Left ventricle myocardium superior (tissue), 1 donor: ENCODE data around the gene ROBO2. TPM values are rescaled to one million over a fixed set of nuclear protein-coding genes. Genes with fewer than 3 reads are reported as not detected.

Experiments used
- ATAC-seq: fragments of 200-7000 bp; cut with Tn5 transposase; one replicate; pipeline ENCODE4 v1.9.1; 2020; ENCODE audit warnings: mild to moderate bottlenecking, moderate library complexity
- DNase-seq: peaks from one replicate; pipeline ENCODE4 v3.0.0-alpha.2; 2020
- intact Hi-C: fragments of 100-400 bp; cut with micrococcal nuclease; formaldehyde crosslinking; loops from one replicate; pipeline ENCODE4 v1.11.0; 2022
- total RNA-seq: library from RNA; stranded (reverse); fragmentation: NEBNext Ultra II Directional; extraction: Animal tissue kit (Norgen Biotek cat#: 25700); gene quantifications from one replicate; pipeline ENCODE4 v1.2.1, GENCODE V29; 2021
- donor health status: DM: no; HTN: yes; CAD: no; lungs with severe emphysema.

The ROBO2 gene
- total RNA-seq, 1 donor from 2014 or later: 0.17 TPM

DNA sequence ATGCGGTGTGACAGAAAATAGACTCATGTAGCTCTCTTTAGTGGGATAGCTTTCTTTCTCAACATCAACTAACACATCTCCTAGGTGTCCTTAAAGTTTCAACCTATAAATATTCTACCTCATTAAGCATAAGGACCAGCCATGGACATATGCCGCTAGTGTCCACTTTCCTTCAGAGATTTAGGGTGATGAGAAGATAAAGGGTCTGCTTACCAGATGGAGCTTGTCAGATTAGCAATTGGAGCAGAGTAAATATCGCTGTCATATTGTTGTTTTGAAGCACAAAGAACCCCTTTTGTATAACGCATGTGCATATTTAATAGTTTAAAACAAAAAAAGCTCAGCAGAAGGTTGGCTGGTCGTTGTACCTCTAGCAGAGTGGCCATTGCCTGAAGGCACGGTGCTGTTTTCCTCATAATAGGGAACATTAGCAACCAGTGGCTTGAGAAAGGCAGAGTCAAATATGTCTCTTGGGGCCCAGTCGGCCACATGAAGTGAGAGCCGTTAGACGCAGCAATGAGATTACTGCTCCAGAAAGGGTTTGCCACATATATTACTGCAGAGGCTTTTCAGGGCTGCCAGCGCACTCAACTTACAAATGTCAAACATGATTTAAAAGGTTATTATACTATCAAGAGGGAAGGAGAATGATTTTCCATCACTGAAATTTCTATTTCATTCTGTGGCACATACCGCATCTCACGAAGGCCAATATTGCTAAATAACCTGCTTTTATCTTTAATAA is 264.2 kb downstream of the ROBO2 start:
- intact Hi-C loops: no loop called here
- no peak for DNase-seq
- no peak for ATAC-seq

DNA sequence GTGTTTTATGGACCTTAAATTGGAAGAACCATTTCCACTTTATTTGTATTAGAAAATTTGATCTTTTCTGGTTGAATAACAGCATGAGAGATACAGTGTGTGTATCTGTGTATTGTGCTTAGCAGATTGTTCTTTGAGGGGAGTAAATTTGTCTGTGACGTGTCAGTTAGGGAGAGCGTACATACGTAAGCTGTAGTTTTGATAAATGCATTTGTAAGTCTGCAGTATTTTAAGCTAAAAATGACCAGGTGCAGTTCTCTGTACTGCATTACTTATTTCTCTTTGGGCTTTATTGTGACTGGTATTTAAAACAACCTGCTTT is 264.8 kb downstream of the ROBO2 start:
- no peak for ATAC-seq
- DNase-seq: no peak
- intact Hi-C loops: no loop called here

GRCh38 chr3:77309460-77309859 is 269.6 kb downstream of the ROBO2 start:
- ATAC-seq: no peak
- no peak for DNase-seq
- intact Hi-C loops: no loop called here

- intact Hi-C loops: no loop called here
- DNase-seq (no peak), ATAC-seq (no peak)
Measured at GRCh38 chr3:77313843-77314242, 273.9 kb downstream of the ROBO2 start.

DNA sequence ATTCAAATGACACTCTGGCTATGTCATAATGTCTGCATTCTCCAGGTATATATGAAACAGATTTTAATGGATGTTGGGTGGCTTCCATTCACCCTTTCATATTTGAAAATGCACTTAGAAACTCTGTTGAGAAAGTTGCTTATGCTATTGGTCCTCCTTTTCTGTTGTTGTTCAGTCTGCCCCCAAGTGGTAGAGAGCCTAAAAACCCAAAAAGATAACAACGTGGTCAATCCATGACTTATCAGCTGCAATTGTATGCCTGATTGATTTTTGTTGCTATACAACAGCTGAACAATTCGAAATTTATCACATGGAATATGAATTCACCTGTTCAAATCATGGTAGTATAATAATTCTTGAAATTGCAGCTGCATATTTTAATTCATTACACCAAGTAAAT is 279.8 kb downstream of the ROBO2 start:
- intact Hi-C loops: no loop called here
- ATAC-seq (no peak), DNase-seq (no peak)

- DNase-seq (no peak), ATAC-seq (no peak)
- intact Hi-C loops: no loop called here
Measured at GRCh38 chr3:77320514-77320913, 280.6 kb downstream of the ROBO2 start.

GRCh38 chr3:77321646-77322045 is 281.7 kb downstream of the ROBO2 start:
- intact Hi-C loops: no loop called here
- no peak for ATAC-seq
- DNase-seq: no peak

GRCh38 chr3:77323626-77324025 is 283.7 kb downstream of the ROBO2 start:
- DNase-seq: no peak
- intact Hi-C loops: no loop called here
- no peak for ATAC-seq

- ATAC-seq (no peak), DNase-seq (no peak)
- intact Hi-C loops: no loop called here
Measured at GRCh38 chr3:77324105-77324504, 284.2 kb downstream of the ROBO2 start.

- ATAC-seq (no peak), DNase-seq (no peak)
- intact Hi-C loops: no loop called here
Measured at GRCh38 chr3:77325280-77325679, 285.4 kb downstream of the ROBO2 start.

DNA sequence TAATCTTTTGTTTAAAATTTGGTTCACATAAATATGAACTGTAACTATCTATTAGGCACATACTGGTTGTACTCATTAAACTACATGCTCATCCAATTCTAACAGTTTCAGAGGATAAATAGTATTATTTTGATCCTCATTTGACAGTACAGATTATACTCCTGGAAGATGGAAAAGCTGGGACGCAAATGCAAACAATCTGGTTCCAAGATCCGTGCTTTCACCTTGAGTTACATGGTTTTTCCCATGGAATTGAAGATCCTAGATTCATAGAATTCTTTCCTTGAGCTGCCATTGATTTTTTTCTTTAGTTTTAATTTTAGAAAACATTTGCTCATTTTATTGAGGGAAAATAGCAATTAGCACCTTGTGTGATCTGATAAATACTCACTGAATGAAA is 285.8 kb downstream of the ROBO2 start:
- intact Hi-C loops: no loop called here
- ATAC-seq: no peak
- DNase-seq: no peak

DNA sequence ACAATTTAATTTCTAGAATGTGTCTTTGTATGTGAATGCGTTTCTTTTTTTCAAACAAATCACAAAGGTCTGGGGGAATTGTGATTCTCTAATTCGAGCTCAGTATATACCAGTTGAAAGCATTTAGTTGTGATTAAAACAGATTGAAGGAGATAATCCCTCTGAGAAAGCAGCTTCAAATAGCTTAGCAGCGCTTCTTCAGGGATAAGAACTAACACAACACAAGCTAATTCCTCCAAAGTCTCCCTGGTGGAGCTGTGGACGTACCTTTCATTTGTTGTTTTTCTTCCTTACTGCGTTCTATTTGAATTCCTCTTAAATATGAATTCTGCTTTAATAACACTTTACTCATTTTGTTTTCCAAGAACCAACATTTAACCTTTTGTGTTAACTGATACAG is 286.7 kb downstream of the ROBO2 start:
- no peak for DNase-seq
- intact Hi-C loops: no loop called here
- ATAC-seq: no peak

GRCh38 chr3:77328690-77329089 is 288.8 kb downstream of the ROBO2 start:
- intact Hi-C loops: no loop called here
- ATAC-seq (peak; percentile 25), DNase-seq (no peak)

GRCh38 chr3:77329116-77329515 is 289.2 kb downstream of the ROBO2 start:
- DNase-seq (no peak), ATAC-seq (peak; percentile 49)
- intact Hi-C loops: no loop called here

DNA sequence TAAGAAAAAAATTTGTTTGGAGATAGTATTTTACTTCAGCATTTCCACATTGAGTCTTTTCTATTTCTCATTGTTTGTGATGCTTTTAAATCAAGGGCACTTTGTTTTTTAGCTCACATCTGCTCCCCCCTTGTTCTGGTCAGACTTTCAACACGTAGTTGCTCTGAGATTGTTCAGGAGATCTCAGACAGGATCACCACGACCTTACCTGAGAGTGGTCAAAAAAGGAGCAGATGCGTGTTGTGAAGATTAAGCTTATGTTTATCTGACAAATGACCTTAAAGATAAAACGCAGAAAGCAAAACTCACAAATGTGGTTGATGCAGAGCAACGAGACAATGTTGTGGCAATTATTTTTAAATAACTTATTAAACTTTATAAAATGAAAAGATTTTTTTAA is 298.3 kb downstream of the ROBO2 start:
- ATAC-seq (no peak), DNase-seq (no peak)
- intact Hi-C loops: no loop called here

DNA sequence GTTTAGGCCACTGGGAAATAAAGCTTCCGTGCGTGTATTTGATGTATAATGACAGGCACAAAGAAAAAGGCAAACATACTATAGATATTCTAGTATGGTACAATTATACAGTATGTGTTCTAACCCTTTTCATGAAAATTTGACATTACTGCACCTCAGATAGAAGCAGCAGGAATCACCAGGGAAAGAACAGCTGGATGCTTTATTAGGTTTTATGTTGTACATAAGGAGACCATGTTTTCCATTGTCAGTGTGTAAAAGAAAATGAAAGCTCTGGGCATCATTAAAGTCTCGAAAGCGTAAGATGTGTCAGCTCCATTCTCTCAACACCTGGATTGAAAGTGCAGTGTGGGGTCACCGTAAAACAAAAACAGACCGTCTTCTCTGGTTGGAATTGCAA is 302.1 kb downstream of the ROBO2 start:
- intact Hi-C loops: no loop called here
- ATAC-seq: no peak

DNA sequence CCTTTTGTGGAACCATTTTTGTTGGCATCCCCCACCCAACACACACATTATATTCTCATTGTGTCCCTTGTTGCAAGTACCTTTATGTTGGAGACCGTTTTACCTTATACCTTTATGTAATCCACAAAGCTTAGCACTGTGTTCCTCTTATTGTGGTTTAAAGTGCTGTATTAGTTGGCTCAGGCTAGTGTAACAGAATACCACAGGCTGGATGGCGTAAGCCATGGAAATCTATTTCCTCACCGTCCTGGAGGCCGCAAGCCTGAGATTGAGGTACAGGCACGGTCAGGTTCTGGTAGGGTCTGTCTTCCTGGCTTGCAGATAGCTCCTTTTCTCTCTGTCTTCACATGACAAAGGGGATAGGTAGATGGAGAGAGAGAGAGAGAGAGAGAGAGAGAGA is 302.8 kb downstream of the ROBO2 start:
- DNase-seq (no peak), ATAC-seq (no peak)
- intact Hi-C loops: no loop called here

More for the DNA sequence above, 302.1 kb downstream of the ROBO2 start:
- DNase-seq: no peak

DNA sequence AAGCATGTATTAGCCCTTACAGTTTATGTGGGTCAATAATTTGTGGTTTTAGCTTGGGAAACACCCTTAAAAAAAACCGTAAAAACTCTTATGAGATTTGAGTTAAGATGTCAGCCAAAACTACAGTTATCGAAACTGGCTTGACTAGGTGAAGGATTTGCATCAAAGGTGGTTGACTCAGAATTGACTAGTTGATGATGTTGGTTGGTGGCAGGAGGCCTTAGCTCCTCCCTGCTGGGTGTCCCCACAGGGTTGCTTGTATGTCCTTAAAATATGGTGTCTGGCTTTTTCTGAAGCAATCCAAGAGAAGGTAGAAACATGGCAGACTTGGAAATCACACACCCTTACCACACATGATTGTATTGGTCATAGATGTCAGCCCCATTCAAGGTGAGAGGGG is 305.1 kb downstream of the ROBO2 start:
- intact Hi-C loops: no loop called here
- DNase-seq (no peak), ATAC-seq (no peak)

DNA sequence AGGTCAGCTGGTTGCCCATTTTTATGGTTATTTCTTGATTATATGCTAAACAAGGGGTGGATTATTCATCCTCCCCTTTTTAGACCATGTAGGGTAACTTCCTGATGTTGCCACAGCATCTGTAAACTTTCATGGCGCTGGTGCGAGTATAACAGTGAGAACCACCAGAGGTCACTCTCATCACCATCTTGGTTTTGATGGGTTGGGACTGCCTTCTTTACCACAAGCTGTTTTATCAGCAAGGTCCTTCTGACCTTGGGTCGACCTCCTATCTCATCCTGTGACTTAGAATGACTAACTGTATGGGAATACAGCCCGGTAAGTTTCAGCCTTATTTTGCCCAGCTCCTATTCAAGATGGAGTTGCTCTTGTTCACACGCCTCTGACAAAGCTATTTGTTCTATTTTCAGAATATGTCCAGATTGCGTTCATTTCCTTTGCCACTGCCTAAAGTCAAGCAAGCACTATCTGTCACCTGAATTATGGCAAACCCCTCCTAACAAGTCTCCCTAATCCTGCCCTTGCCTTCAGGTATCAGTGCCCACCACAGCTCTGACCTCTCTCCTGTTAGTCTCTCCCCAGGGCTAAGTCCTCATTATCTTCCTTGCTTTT is 308.5 kb downstream of the ROBO2 start:
- intact Hi-C loops: no loop called here
- ATAC-seq (no peak), DNase-seq (no peak)

DNA sequence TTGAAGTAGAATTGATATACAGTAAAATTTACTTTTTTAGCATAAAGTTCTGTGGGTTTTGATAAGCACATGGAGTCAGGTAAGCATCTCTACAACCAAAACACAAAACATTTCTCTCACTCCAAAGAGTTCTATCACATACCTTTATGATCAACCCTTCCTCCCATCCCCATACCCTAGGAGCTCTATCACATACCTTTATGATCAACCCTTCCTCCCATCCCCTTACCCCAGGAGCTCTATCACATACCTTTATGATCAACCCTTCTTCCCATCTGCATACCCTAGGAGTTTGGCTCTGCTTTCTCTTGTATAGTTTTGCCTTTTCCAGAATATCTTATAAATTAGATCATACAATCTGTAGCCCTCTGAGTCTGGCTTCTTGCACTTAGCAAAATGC is 315.1 kb downstream of the ROBO2 start:
- DNase-seq (no peak), ATAC-seq (no peak)
- intact Hi-C loops: no loop called here

DNA sequence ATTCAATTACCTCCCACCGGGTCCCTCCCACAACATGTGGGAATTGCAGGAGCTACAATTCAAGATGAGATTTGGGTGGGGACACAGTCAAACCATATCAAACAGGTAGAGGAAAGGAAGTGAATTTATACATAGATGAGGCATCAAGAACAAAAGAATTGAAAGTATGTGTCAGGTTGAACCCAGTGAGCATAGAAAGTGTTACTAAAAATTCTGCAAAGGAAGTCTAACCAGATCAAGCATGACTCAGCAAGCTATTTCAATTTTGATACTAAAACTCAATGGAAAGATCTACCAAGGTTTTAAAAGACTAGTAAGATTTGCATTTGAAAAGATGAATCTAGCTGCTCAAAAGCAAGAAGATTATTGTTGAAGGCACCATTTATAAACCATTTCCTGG is 323.0 kb downstream of the ROBO2 start:
- DNase-seq: no peak
- no peak for ATAC-seq
- intact Hi-C loops: no loop called here
